DOHH2 (cell line): ENCODE data around the gene NF1.

Experiments used
- H3F3A ChIP-seq: fragments of 200-600 bp; sonication (generic), shearing (Covaris generic); 2 replicates; pipeline ENCODE4 v1.6.0; 2016; ENCODE audit warnings: antibody characterized with exemption, mild to moderate bottlenecking; ENCODE audit not compliant: control insufficient read depth, insufficient read depth
- H3K27ac ChIP-seq: fragments of 200-600 bp; sonication (generic); 2 replicates; pipeline ENCODE4 v1.5.1; 2014; ENCODE audit warnings: low read depth, mild to moderate bottlenecking, low read length, moderate library complexity
- H3K27me3 ChIP-seq: fragments of 200-600 bp; sonication (generic); 2 replicates; pipeline ENCODE4 v1.6.1; 2014; ENCODE audit warnings: mild to moderate bottlenecking, low read length, mixed read lengths; ENCODE audit not compliant: control insufficient read depth
- H3K36me3 ChIP-seq: fragments of 200-600 bp; sonication (generic); 2 replicates; pipeline ENCODE4 v1.6.1; 2014; ENCODE audit warnings: mild to moderate bottlenecking, low read length, moderate library complexity, mixed read lengths; ENCODE audit not compliant: control insufficient read depth
- H3K4me1 ChIP-seq: fragments of 200-600 bp; sonication (generic); 2 replicates; pipeline ENCODE4 v1.6.1; 2014; ENCODE audit warnings: mild to moderate bottlenecking, low read length, mixed read lengths; ENCODE audit not compliant: control insufficient read depth
- H3K4me2 ChIP-seq: fragments of 200-600 bp; sonication (generic); 2 replicates; pipeline ENCODE4 v1.6.0; 2014; ENCODE audit warnings: mild to moderate bottlenecking, low read length, moderate library complexity
- H3K4me3 ChIP-seq: fragments of 200-600 bp; sonication (generic); 2 replicates; pipeline ENCODE4 v1.5.1; 2014; ENCODE audit warnings: mild to moderate bottlenecking, low read length, mixed read lengths
- H3K79me2 ChIP-seq: fragments of 200-600 bp; sonication (generic); 2 replicates; pipeline ENCODE4 v1.6.1; 2014; ENCODE audit warnings: mild to moderate bottlenecking, low read length, mixed read lengths; ENCODE audit not compliant: control insufficient read depth
- H3K9me2 ChIP-seq: fragments of 200-600 bp; sonication (generic); replicated peaks from 2 replicates; pipeline ENCODE4 v1.6.1; 2014; ENCODE audit warnings: mild to moderate bottlenecking, low read length, mixed read lengths; ENCODE audit not compliant: control insufficient read depth
- H3K9me3 ChIP-seq: fragments of 200-600 bp; sonication (generic); 2 replicates; pipeline ENCODE4 v1.6.1; 2014; ENCODE audit warnings: antibody characterized with exemption, low read length, mixed read lengths; ENCODE audit not compliant: control insufficient read depth, insufficient read depth
- H4K20me1 ChIP-seq: fragments of 200-600 bp; sonication (generic); 2 replicates; pipeline ENCODE4 v1.6.0; 2014; ENCODE audit warnings: low read depth, mild to moderate bottlenecking, antibody characterized with exemption, low read length, moderate library complexity; ENCODE audit not compliant: control insufficient read depth, insufficient read depth
- EZH2phosphoT487 ChIP-seq: fragments of 200-600 bp; sonication (generic); IDR thresholded peaks from 2 replicates; pipeline ENCODE4 v1.6.1; 2017; ENCODE audit warnings: borderline replicate concordance, mild to moderate bottlenecking, antibody characterized with exemption, low read length, moderate library complexity, mixed read lengths
- TF ChIP-seq, protein P1 (sequence below): fragments of 200-600 bp; sonication (generic); IDR thresholded peaks from one replicate; pipeline ENCODE4 v1.5.1; 2014; ENCODE audit warnings: antibody characterized with exemption, mild to moderate bottlenecking, low read depth, low read length; ENCODE audit not compliant: poor library complexity, severe bottlenecking

The NF1 gene

DNA sequence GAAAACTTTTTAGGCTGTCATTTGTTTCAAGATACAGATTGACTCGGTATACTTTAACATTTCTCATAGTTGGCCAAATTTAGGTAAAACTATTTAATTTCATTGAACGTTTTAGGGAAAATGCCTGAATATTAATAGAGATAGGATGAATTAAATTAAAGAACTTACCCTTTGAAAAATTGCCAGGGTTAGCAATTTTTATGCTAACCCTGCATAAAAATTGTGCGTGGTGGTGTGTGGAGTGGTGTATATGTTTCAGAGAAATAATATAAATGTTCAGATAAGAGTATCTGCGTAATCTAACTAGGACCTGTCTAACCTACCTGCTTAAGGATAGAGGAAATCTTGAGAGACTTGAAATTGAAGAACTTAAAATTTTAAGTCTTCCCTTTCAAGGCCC is 21.4 kb downstream of the NF1 start:
- H3K9me2 ChIP-seq: no peaks in the 10 kb centered on the region
- H3K4me2 ChIP-seq: no peak overlapping the region
- H3K4me3 ChIP-seq: no peak overlapping the region
- H3K36me3 ChIP-seq: peaks cover 6% of the 10 kb centered on the region; the same call in 1 of the 2 replicates
- no peak overlapping the region for H3K27ac ChIP-seq
- TF ChIP-seq EZH2phosphoT487: no peak
- TF ChIP-seq, protein P1, sequence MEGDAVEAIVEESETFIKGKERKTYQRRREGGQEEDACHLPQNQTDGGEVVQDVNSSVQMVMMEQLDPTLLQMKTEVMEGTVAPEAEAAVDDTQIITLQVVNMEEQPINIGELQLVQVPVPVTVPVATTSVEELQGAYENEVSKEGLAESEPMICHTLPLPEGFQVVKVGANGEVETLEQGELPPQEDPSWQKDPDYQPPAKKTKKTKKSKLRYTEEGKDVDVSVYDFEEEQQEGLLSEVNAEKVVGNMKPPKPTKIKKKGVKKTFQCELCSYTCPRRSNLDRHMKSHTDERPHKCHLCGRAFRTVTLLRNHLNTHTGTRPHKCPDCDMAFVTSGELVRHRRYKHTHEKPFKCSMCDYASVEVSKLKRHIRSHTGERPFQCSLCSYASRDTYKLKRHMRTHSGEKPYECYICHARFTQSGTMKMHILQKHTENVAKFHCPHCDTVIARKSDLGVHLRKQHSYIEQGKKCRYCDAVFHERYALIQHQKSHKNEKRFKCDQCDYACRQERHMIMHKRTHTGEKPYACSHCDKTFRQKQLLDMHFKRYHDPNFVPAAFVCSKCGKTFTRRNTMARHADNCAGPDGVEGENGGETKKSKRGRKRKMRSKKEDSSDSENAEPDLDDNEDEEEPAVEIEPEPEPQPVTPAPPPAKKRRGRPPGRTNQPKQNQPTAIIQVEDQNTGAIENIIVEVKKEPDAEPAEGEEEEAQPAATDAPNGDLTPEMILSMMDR: no peak
- peaks cover 28% of the 10 kb centered on the region for H3K4me1 ChIP-seq
- H4K20me1 ChIP-seq: 0 out of 2 replicates have a peak, but pooled peaks cover 2% of the 10 kb centered on the region
- H3K79me2 ChIP-seq: peaks cover 80% of the 10 kb centered on the region
- no peaks in the 10 kb centered on the region for H3K27me3 ChIP-seq
- no peaks in the 10 kb centered on the region for H3K9me3 ChIP-seq
- H3F3A ChIP-seq: peaks cover 2% of the 10 kb centered on the region; the same call in 1 of the 2 replicates

DNA sequence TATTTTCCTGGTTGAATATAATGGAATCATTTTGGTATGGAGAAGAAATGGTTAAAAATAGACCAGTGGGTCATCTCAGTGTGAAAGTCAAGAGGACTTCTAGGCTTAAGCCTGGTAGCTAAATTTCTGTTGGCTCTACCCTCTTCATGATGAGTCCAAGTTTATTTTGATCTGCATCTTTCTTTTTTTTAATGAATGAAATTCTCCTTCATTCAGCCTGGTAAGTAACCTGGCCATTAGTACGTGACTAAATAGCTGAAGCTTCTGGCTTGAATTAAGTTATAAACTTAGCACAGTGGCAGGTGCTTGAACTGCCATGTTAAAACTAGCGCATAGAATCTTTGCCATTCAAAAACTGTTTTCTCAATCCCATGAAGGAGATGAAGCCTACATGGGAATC is 28.0 kb downstream of the NF1 start:
- Histone ChIP-seq H3K27ac (no peak overlapping the region), H3F3A (no peaks in the 10 kb centered on the region), H3K4me2 (no peak overlapping the region), H3K4me1 (peaks cover 16% of the 10 kb centered on the region), H3K36me3 (no peaks in the 10 kb centered on the region), H3K27me3 (no peaks in the 10 kb centered on the region), H3K4me3 (no peak overlapping the region), H4K20me1 (no peaks in the 10 kb centered on the region), H3K79me2 (peaks cover 90% of the 10 kb centered on the region), H3K9me2 (no peaks in the 10 kb centered on the region), H3K9me3 (no peaks in the 10 kb centered on the region)
- TF ChIP-seq EZH2phosphoT487: no peak
- TF ChIP-seq, protein P1: no peak

DNA sequence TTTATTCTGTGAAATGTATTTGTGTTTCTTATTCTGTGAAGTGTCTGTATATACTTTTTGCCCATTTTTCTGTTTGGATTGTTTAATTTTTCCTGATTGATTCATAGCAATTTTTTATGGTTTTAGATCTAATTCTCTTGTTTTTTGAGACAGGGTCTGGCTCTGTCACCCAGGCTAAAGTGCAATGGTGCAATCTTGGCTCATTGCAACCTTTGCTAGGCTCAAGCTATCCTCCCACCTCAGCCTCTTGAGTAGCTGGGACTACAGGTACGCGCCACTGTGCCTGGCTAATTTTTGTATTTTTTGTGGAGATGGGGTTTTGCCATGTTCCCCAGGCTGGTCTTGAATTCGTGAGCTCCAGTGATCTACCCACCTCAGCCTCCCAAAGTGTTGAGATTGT is 31.5 kb downstream of the NF1 start:
- no peaks in the 10 kb centered on the region for H3K9me2 ChIP-seq
- no peaks in the 10 kb centered on the region for H3K27me3 ChIP-seq
- H3F3A ChIP-seq: no peaks in the 10 kb centered on the region
- no peaks in the 10 kb centered on the region for H3K36me3 ChIP-seq
- H3K4me1 ChIP-seq: peaks cover 16% of the 10 kb centered on the region
- H4K20me1 ChIP-seq: no peaks in the 10 kb centered on the region
- H3K79me2 ChIP-seq: peaks cover 95% of the 10 kb centered on the region
- no peak overlapping the region for H3K4me3 ChIP-seq
- H3K27ac ChIP-seq: no peak overlapping the region
- H3K9me3 ChIP-seq: no peaks in the 10 kb centered on the region
- no peak overlapping the region for H3K4me2 ChIP-seq
- TF ChIP-seq, protein P1: no peak
- TF ChIP-seq EZH2phosphoT487: no peak
